ENCODE data around the gene ALDH5A1.

GRCh38 chr6:24506814-24507520, 12.2 kb downstream of the ALDH5A1 start:
- TF ChIP-seq POLR2A (IDR thresholded peaks at IDR 0.05; ENCODE audit: low read length): no peak
- no peak for TF ChIP-seq GATA1 (IDR thresholded peaks at IDR 0.05; ENCODE audit: low read depth, low read length)

Data from erythroblast (primary cell).